Neuronal stem cell (in vitro differentiated cells): Measurements from ENCODE around the gene OR2L5.

Source experiments
- DNase-seq: peaks from one replicate; pipeline ENCODE4 v3.0.0-alpha.2; 2013; ENCODE audit warnings: low spot score
- H2AFZ ChIP-seq: one replicate; pipeline ENCODE4 v1.6.1; 2013; ENCODE audit warnings: mild to moderate bottlenecking, low read length, inconsistent platforms
- H2AK5ac ChIP-seq: 2 replicates; pipeline ENCODE4 v1.6.1; 2013; ENCODE audit warnings: low read depth, mild to moderate bottlenecking, inconsistent platforms, low read length, moderate library complexity, mixed read lengths
- H2BK120ac ChIP-seq: 2 replicates; pipeline ENCODE4 v1.6.1; 2013; ENCODE audit warnings: low read depth, mild to moderate bottlenecking, inconsistent platforms, low read length, moderate library complexity, mixed read lengths
- H2BK12ac ChIP-seq: one replicate; pipeline ENCODE4 v1.6.1; 2013; ENCODE audit warnings: low read length, inconsistent platforms
- H2BK15ac ChIP-seq: 2 replicates; pipeline ENCODE4 v1.6.1; 2013; ENCODE audit warnings: mild to moderate bottlenecking, low read length, inconsistent platforms, mixed read lengths
- H2BK5ac ChIP-seq: one replicate; pipeline ENCODE4 v1.6.1; 2013; ENCODE audit warnings: inconsistent platforms, mild to moderate bottlenecking, low read length, moderate library complexity
- H3K14ac ChIP-seq: one replicate; pipeline ENCODE4 v1.6.1; 2013; ENCODE audit warnings: low read length, inconsistent platforms
- H3K18ac ChIP-seq: 2 replicates; pipeline ENCODE4 v1.6.1; 2013; ENCODE audit warnings: low read length, inconsistent platforms
- H3K23ac ChIP-seq: 2 replicates; pipeline ENCODE4 v1.6.1; 2013; ENCODE audit warnings: low read depth, mild to moderate bottlenecking, mixed read lengths, low read length, inconsistent platforms; ENCODE audit not compliant: poor library complexity
- H3K27ac ChIP-seq: replicated peaks from 3 replicates; pipeline ENCODE4 v1.5.1; 2013; ENCODE audit warnings: low read length, inconsistent platforms
- H3K27me3 ChIP-seq, 3 experiments: 2 replicates each; pipeline ENCODE4 v1.6.1; 2013; ENCODE audit warnings: low read length in 3 of 3, mild to moderate bottlenecking in 2 of 3, inconsistent platforms in 1 of 3, low read depth in 1 of 3, mixed read lengths in 1 of 3, moderate library complexity in 1 of 3; ENCODE audit not compliant: control insufficient read depth in 3 of 3, insufficient read depth in 3 of 3
- H3K36me3 ChIP-seq, 2 donors: replicated peaks in 1 of 2; 2 replicates each; pipeline ENCODE4 v1.6.1; 2013; ENCODE audit warnings: low read length in 2 of 2; ENCODE audit not compliant: control insufficient read depth in 2 of 2, insufficient read depth in 2 of 2
- H3K4ac ChIP-seq: 2 replicates; pipeline ENCODE4 v1.6.1; 2013; ENCODE audit warnings: inconsistent platforms, mild to moderate bottlenecking, low read length, moderate library complexity
- H3K4me1 ChIP-seq, 2 donors: 1 replicate in 1 of 2; 2 replicates in 1 of 2; pipeline ENCODE4 v1.6.1; 2013; ENCODE audit warnings: low read length in 2 of 2, low read depth in 1 of 2; ENCODE audit not compliant: control insufficient read depth in 2 of 2, insufficient read depth in 1 of 2
- H3K4me2 ChIP-seq: one replicate; pipeline ENCODE4 v1.6.1; 2013; ENCODE audit warnings: mild to moderate bottlenecking, low read length, inconsistent platforms; ENCODE audit not compliant: insufficient read depth, poor library complexity, severe bottlenecking
- H3K4me3 ChIP-seq, 2 donors: 2 replicates each; pipeline ENCODE4 v1.5.1; 2013; ENCODE audit warnings: low read length in 2 of 2, mild to moderate bottlenecking in 2 of 2, inconsistent platforms in 1 of 2, moderate library complexity in 1 of 2
- H3K79me1 ChIP-seq: one replicate; pipeline ENCODE4 v1.6.1; 2013; ENCODE audit warnings: low read depth, mild to moderate bottlenecking, inconsistent platforms, low read length, moderate library complexity
- H3K9ac ChIP-seq: one replicate; pipeline ENCODE4 v1.6.1; 2013; ENCODE audit warnings: mild to moderate bottlenecking, low read depth, low read length, inconsistent platforms; ENCODE audit not compliant: poor library complexity
- H3K9me3 ChIP-seq, 2 donors: replicated peaks in 1 of 2; 2 replicates each; pipeline versions ENCODE3 to v1.6.1; 2013; ENCODE audit warnings: low read length in 2 of 2, mild to moderate bottlenecking in 2 of 2, inconsistent platforms in 1 of 2, low read depth in 1 of 2, mixed read lengths in 1 of 2, moderate library complexity in 1 of 2; ENCODE audit not compliant: control insufficient read depth in 2 of 2, insufficient read depth in 1 of 2
- H4K8ac ChIP-seq: one replicate; pipeline ENCODE4 v1.6.1; 2013; ENCODE audit warnings: low read depth, mild to moderate bottlenecking, inconsistent platforms, low read length, moderate library complexity
- H4K91ac ChIP-seq: one replicate; pipeline ENCODE4 v1.6.1; 2013; ENCODE audit warnings: low read length, low read depth, mild to moderate bottlenecking, inconsistent platforms; ENCODE audit not compliant: poor library complexity
- WGBS, 2 donors: extraction: QIAGEN DNeasy Blood & Tissue Kit; methylation state at CpG; one replicate each; pipeline ENCODE4 v1.1.7; 2013; ENCODE audit warnings: missing lambda C conversion rate in 2 of 2, mixed read lengths in 1 of 2; ENCODE audit not compliant: insufficient read length in 2 of 2, insufficient replicate concordance in 1 of 2; ENCODE audit errors: extremely low coverage in 2 of 2; 5-methylcytosine and 5-hydroxymethylcytosine counted together

Gene OR2L5

GRCh38 chr1:248015803-248016202 is 2.3 kb downstream of the OR2L5 start:
- H3K18ac ChIP-seq = no peak overlapping the region
- H3K36me3 ChIP-seq = no peaks in the 10 kb centered on the region
- no peak overlapping the region for H2BK12ac ChIP-seq
- no peak overlapping the region for H3K4me3 ChIP-seq
- H3K79me1 ChIP-seq = no peaks in the 10 kb centered on the region
- no peak overlapping the region for H3K23ac ChIP-seq
- no peak for DNase-seq
- H2AK5ac ChIP-seq = no peak overlapping the region
- no peak overlapping the region for H3K4ac ChIP-seq
- no peak overlapping the region for H3K4me2 ChIP-seq
- no peaks in the 10 kb centered on the region for H3K4me1 ChIP-seq
- H2BK5ac ChIP-seq = no peak overlapping the region
- no peak overlapping the region for H4K91ac ChIP-seq
- H4K8ac ChIP-seq = no peak overlapping the region
- H3K9ac ChIP-seq = no peak overlapping the region
- no peaks in the 10 kb centered on the region for H3K27me3 ChIP-seq
- H3K14ac ChIP-seq = no peak overlapping the region
- no peak overlapping the region for H2BK120ac ChIP-seq
- H2AFZ ChIP-seq = no peak overlapping the region
- no peak overlapping the region for H3K27ac ChIP-seq
- no peak overlapping the region for H2BK15ac ChIP-seq
- no CpG with 5 or more reads among the region's 1 CpG for WGBS, 2 donors
- peaks cover 0 to 7% of the 10 kb centered on the region in 2 donors for H3K9me3 ChIP-seq

- Histone ChIP-seq H3K4me3 (no peak within 1 kb of the TSS), H4K91ac (no peak within 1 kb of the TSS), H2AK5ac (no peak within 1 kb of the TSS), H3K9me3 (peaks cover 0 to 10% of the 10 kb centered on the region in 2 donors), H3K36me3 (no peaks in the 10 kb centered on the region), H3K79me1 (no peaks in the 10 kb centered on the region), H3K9ac (no peak within 1 kb of the TSS), H3K4me1 (no peaks in the 10 kb centered on the region), H3K23ac (no peak within 1 kb of the TSS), H3K27ac (no peak within 1 kb of the TSS), H3K14ac (no peak within 1 kb of the TSS), H3K27me3 (no peaks in the 10 kb centered on the region), H2BK5ac (no peak within 1 kb of the TSS), H2BK12ac (no peak within 1 kb of the TSS), H2BK15ac (no peak within 1 kb of the TSS), H3K18ac (no peak within 1 kb of the TSS), H2BK120ac (no peak within 1 kb of the TSS), H3K4me2 (no peak within 1 kb of the TSS), H2AFZ (no peak within 1 kb of the TSS), H3K4ac (no peak within 1 kb of the TSS), H4K8ac (no peak within 1 kb of the TSS)
- no peak for DNase-seq
- WGBS, 2 donors = no CpG with 5 or more reads among the region's 2 CpGs
Measured at GRCh38 chr1:248029770-248030169, 16.3 kb downstream of the OR2L5 start, which contains the start of gene OR2L2. Gene OR2L2 (plus strand): TSS chr1:248030070. CDS start chr1:248038268, 8,198 bp downstream.

GRCh38 chr1:248045209-248045608 is 31.7 kb downstream of the OR2L5 start:
- WGBS, 2 donors = no CpG with 5 or more reads among the region's 5 CpGs
- Histone ChIP-seq H3K4ac (no peak overlapping the region), H4K8ac (no peak overlapping the region), H3K79me1 (no peaks in the 10 kb centered on the region), H4K91ac (no peak overlapping the region), H3K36me3 (no peaks in the 10 kb centered on the region), H3K14ac (no peak overlapping the region), H2AFZ (no peak overlapping the region), H3K4me2 (no peak overlapping the region), H2BK15ac (no peak overlapping the region), H2BK12ac (no peak overlapping the region), H2AK5ac (no peak overlapping the region), H3K18ac (no peak overlapping the region), H2BK5ac (no peak overlapping the region), H3K9me3 (peaks cover 0 to 5% of the 10 kb centered on the region in 2 donors), H3K4me1 (no peaks in the 10 kb centered on the region), H3K27ac (no peak overlapping the region), H3K27me3 (no peaks in the 10 kb centered on the region), H2BK120ac (no peak overlapping the region), H3K23ac (no peak overlapping the region), H3K4me3 (no peak overlapping the region), H3K9ac (no peak overlapping the region)
- DNase-seq = no peak

- Histone ChIP-seq H2BK12ac (no peak within 1 kb of the TSS), H2AFZ (no peak within 1 kb of the TSS), H3K18ac (no peak within 1 kb of the TSS), H2BK15ac (no peak within 1 kb of the TSS), H3K4me3 (no peak within 1 kb of the TSS), H3K4me1 (no peaks in the 10 kb centered on the region), H3K27ac (no peak within 1 kb of the TSS), H3K79me1 (no peaks in the 10 kb centered on the region), H2BK5ac (no peak within 1 kb of the TSS), H3K14ac (no peak within 1 kb of the TSS), H3K36me3 (no peaks in the 10 kb centered on the region), H3K4me2 (no peak within 1 kb of the TSS), H3K4ac (no peak within 1 kb of the TSS), H3K9ac (no peak within 1 kb of the TSS), H4K8ac (no peak within 1 kb of the TSS), H2BK120ac (no peak within 1 kb of the TSS), H3K9me3 (peaks cover 0 to 5% of the 10 kb centered on the region in 2 donors), H3K23ac (no peak within 1 kb of the TSS), H4K91ac (no peak within 1 kb of the TSS), H2AK5ac (no peak within 1 kb of the TSS), H3K27me3 (no peaks in the 10 kb centered on the region)
- whole genome bisulfite sequencing, 2 donors = no CpG with 5 or more reads among the region's 2 CpGs
- no peak for DNase-seq
Measured at GRCh38 chr1:248046536-248046935, 33.1 kb downstream of the OR2L5 start, which contains the start of gene OR2L3. Gene OR2L3 (plus strand): TSS chr1:248046836. CDS start chr1:248060682, 13,846 bp downstream.
